T47D (cell line): Measurements from ENCODE around the gene FAM111B.

Experiments used
- DNase-seq, 2 experiments: peaks; one replicate each; pipeline versions ENCODE4 v3.0.0 to v3.0.0-alpha.2; 2011 to 2012; ENCODE audit warnings: low read depth in 1 of 2, low spot score in 1 of 2
- JUND ChIP-seq: IDR thresholded peaks from 2 replicates; pipeline ENCODE4 v1.6.1; 2012; ENCODE audit warnings: low read depth
- in situ Hi-C: cut with HindIII; loops from 2 replicates; pipeline ENCODE4 v1.10.0; 2016; ENCODE audit warnings: low sequenced_read_pairs, low pct_unique_long_range_greater_than_20kb

The FAM111B gene

DNA sequence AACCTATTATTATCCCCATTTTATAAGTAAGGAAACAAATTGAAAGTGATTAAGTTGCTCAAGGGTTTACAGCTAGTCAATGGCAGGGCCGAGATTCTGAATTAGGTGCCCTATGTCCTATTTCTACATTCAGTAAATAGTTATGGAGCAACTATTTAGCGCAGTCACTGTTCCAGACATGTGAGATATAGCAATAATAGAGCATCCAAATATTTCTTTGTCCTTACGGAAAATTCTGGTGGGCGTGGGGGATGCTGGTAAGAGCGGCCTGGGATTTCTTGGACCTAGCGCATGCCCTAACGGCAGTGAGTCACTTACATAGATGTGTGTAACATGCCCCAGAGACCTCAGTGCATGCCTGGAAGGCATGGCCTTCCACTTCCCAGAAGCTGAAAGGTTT is 69.3 kb downstream of the FAM111B start:
- no peak for TF ChIP-seq JUND
- no peak for DNase-seq
- in situ Hi-C loops: no loop called here
